Effector memory CD4-positive, alpha-beta T cell (primary cell): Measurements from ENCODE around the gene SAMHD1.
"Not testable (repeated sequence)": the region's sequence is repeated elsewhere in the genome, so short reads cannot be mapped to it uniquely, and the experiment has no call there.

Experiments used
- DNase-seq, 3 donors: peaks; one replicate each; pipeline ENCODE4 v3.0.0-alpha.2; 2020
- H3K27ac ChIP-seq: 2 replicates; pipeline ENCODE4 v1.7.0; 2013; ENCODE audit warnings: mild to moderate bottlenecking, low read length, moderate library complexity; ENCODE audit not compliant: insufficient read depth, poor library complexity, severe bottlenecking
- H3K27me3 ChIP-seq: replicated peaks from 2 replicates; pipeline ENCODE4 v1.7.0; 2013; ENCODE audit warnings: mild to moderate bottlenecking, low read length; ENCODE audit not compliant: insufficient read depth, control insufficient read depth, poor library complexity, severe bottlenecking
- H3K36me3 ChIP-seq: 2 replicates; pipeline ENCODE4 v1.7.0; 2013; ENCODE audit warnings: mild to moderate bottlenecking, low read length, moderate library complexity; ENCODE audit not compliant: control insufficient read depth, insufficient read depth
- H3K4me1 ChIP-seq: 2 replicates; pipeline ENCODE4 v1.7.0; 2013; ENCODE audit warnings: low read length, mild to moderate bottlenecking; ENCODE audit not compliant: control insufficient read depth, insufficient read depth, poor library complexity, severe bottlenecking
- H3K4me3 ChIP-seq: 2 replicates; pipeline ENCODE4 v1.7.0; 2013; ENCODE audit warnings: low read length, low read depth, mild to moderate bottlenecking; ENCODE audit not compliant: insufficient read depth, poor library complexity, severe bottlenecking
- H3K9me3 ChIP-seq: 2 replicates; pipeline ENCODE4 v1.7.0; 2013; ENCODE audit warnings: mild to moderate bottlenecking, low read length, moderate library complexity; ENCODE audit not compliant: control insufficient read depth

The SAMHD1 gene

DNA sequence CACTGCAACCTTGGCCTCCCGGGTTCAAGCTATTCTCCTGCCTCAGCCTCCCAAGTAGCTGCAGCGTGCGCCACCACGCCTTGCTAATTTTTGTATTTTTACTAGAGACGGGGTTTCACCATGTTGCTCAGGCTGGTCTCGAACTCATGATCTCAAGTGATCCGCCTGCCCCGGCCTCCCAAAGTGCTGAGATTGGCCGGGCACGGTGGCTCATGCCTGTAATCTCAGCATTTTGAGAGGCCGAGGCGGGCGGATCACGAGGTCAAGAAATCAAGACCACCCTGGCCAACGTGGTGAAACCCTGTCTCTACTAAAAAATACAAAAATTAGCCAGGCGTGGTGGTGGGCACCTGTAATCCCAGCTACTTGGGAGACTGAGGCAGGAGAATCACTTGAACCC lies 17.9 kb downstream of the SAMHD1 start:
- peaks cover 54% of the 10 kb centered on the region for H3K4me1 ChIP-seq
- H3K9me3 ChIP-seq, H3K27ac ChIP-seq, H3K4me3 ChIP-seq, DNase-seq, H3K27me3 ChIP-seq: not testable (repeated sequence)
- peaks cover 69% of the 10 kb centered on the region for H3K36me3 ChIP-seq

DNA sequence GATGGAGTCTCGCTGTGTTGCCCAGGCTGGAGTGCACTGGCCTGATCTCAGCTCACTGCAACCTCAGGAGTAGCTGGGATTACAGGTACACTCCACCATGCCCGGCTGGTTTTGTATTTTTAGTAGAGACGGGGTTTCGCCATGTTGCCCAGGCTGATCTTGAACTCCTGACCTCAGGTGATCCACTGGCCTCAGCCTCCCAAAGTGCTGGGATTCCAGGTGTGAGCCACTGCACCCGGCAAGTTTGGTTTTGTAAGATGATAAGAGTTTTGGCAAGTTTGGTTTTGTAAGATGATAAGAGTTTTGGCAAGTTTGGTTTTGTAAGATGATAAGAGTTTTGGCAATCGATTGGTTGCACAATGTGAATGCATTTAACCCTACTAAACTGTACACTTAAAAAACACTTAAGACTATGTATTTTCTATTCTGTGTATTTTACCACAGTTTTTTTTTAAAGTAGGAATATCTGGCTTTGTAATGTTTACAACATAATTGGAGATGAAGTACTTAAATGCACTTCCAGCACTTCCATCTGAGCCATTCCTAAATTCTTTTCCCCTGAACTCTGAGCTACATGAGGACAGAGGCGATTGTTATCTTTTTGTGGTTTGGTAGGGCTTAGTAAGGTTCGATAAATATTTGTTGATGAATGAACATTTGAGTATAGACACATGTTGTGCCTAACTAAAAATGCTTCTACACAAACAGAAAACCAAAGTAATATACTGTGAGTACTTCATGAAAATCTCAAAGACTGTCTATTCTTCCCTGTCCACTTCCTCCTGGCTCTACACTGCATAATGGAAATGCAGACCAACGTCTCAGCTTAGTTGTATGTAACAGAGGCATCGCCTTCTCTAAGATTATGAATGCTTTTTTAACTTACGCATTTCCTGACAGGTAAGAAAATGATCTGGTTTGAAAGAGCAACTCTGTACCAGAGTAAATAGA lies 18.8 kb downstream of the SAMHD1 start:
- H3K4me1 ChIP-seq: peaks cover 51% of the 10 kb centered on the region
- DNase-seq: no peak

DNA sequence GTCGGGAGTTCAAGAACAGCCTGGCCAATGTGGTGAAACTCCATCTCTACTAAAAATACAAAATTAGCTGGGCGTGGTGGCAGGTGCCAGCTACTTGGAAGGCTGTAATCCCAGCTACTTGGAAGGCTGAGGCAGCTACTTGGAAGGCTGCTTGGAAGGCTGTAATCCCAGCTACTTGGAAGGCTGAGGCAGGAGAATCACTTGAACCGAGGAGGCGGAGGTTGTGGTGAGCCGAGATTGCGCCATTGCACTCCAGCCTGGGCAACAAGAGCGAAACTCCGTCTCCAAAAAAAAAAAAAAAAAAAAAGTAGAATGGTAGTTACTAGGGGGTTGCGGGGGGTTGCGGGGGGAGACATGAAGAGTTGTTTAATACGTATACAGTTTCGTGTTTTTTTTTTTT lies 19.4 kb downstream of the SAMHD1 start:
- DNase-seq: not testable (repeated sequence)
- Histone ChIP-seq H3K27ac (peak overlapping the region; percentile 49), H3K4me1 (peaks cover 45% of the 10 kb centered on the region)

More for the DNA sequence above, 18.8 kb downstream of the SAMHD1 start:
- H3K9me3 ChIP-seq: no peaks in the 10 kb centered on the region
- H3K36me3 ChIP-seq: peaks cover 71% of the 10 kb centered on the region
- H3K4me3 ChIP-seq: no peak overlapping the region
- H3K27ac ChIP-seq: no peak overlapping the region
- H3K27me3 ChIP-seq: no peaks in the 10 kb centered on the region

DNA sequence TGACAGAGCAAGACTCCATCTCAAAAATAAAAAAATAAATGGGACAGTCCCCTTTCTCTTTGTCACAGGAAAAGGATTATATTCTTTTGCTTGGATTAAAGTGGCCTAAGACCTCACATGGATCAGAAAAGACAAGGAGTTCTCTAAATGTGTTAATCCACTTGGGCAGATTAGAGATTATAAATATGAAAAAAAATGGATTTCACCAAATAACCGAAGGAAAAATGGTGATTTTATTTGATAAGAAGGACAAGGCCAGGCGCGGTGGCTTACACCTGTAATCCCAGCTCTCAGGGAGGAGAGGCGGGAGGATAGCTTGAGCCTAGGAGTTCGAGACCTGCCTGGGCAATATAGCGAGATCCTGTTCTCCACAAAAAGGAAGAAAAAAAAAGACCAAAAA lies 21.8 kb downstream of the SAMHD1 start:
- no peak for DNase-seq
- peak overlapping the region; percentile 49 for H3K27ac ChIP-seq
- H3K36me3 ChIP-seq: peaks cover 73% of the 10 kb centered on the region
- H3K4me1 ChIP-seq: peaks cover 34% of the 10 kb centered on the region
- no peak overlapping the region for H3K4me3 ChIP-seq
- no peaks in the 10 kb centered on the region for H3K9me3 ChIP-seq
- H3K27me3 ChIP-seq: no peaks in the 10 kb centered on the region

More for the DNA sequence above, 19.4 kb downstream of the SAMHD1 start:
- H3K36me3 ChIP-seq: peaks cover 72% of the 10 kb centered on the region
- H3K4me3 ChIP-seq, H3K9me3 ChIP-seq, H3K27me3 ChIP-seq: not testable (repeated sequence)

DNA sequence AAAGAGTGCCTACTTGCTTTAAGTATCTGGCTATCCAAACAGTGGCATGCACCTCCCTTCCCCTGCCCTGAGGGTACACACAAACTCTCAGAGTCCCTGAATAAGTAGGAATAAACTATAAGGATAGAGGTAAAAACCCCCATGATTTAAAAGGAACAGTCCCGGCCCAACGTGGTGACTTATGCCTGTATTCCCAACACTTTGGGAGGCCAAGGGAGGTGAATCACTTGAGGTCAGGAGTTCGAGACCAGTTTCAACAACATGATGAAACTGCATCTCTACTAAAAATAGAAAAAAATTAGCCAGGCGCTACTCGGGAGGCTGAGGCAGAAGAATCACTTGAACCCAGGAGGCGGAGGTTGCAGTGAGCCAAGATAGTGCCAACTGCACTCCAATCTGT lies 22.2 kb downstream of the SAMHD1 start:
- Histone ChIP-seq H3K4me3 (no peak overlapping the region), H3K27me3 (no peaks in the 10 kb centered on the region), H3K4me1 (peaks cover 34% of the 10 kb centered on the region), H3K36me3 (peaks cover 73% of the 10 kb centered on the region), H3K27ac (peak overlapping the region; percentile 28), H3K9me3 (no peaks in the 10 kb centered on the region)
- no peak for DNase-seq

DNA sequence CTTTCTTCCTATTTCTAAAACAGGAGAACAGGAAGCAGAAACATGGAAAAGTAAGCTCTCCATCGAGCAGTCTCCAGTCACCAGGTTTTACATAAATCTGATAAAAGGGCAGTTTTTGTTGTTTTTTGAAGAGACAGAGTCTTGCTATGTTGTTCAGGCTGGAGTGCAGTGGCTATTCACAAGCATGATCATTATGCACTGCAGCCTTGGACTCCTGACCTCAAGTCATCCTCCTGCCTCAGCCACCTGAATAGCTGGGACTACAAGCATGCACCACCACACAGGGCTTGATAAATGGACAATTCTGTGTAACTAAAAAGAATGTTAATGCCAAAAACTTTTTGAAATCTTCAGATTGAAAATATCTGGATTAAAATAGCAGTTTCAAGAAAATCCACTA lies 23.8 kb downstream of the SAMHD1 start:
- no peaks in the 10 kb centered on the region for H3K9me3 ChIP-seq
- no peaks in the 10 kb centered on the region for H3K27me3 ChIP-seq
- H3K27ac ChIP-seq: no peak overlapping the region
- no peak for DNase-seq
- H3K36me3 ChIP-seq: peaks cover 72% of the 10 kb centered on the region
- H3K4me1 ChIP-seq: peaks cover 25% of the 10 kb centered on the region
- H3K4me3 ChIP-seq: no peak overlapping the region

DNA sequence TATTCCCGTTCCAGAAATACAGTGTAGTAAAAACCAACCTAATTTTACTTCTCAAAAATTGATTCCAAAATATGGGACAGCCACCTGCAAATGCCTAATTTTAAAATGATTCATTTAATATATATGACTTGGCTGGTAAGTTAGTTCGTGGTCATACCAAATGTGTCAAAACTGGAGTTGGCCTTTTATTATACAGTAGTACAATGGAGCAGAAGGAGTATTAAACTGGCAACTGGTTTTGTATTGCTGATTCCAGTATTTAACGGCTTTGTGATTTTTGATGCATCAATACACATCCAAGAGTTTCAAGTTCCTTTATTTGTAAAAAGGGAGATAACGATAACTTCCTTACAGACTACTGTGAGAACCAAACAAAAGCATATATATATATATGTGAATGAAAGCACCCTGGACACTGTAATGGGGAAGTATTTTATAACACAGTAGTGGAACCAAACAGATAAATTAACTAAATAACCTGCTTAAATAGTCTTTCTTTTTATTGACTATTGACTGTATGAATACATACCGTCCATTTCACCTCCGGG lies 24.8 kb downstream of the SAMHD1 start:
- H3K9me3 ChIP-seq: no peaks in the 10 kb centered on the region
- peaks cover 20% of the 10 kb centered on the region for H3K4me1 ChIP-seq
- DNase-seq: no peak
- H3K27ac ChIP-seq: no peak overlapping the region
- H3K36me3 ChIP-seq: peaks cover 70% of the 10 kb centered on the region
- no peaks in the 10 kb centered on the region for H3K27me3 ChIP-seq
- no peak overlapping the region for H3K4me3 ChIP-seq

DNA sequence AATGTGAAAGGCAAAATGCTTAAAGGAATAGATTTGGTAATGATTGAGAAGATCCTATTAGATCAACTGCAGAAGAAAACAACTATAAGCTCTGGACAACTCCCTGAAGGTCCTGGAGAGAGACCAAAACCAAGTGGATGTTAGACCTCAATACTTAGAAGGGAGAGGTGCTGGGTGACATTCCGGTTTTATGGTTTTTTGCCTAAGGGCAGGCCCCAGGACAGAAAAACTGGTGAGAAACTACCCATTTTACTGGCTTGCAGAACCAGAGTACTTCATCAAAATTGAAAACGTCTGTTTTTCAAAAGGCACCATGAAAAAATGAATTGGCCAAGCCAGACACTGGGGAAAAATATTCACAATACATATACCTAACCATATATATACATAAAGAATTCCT lies 26.3 kb downstream of the SAMHD1 start:
- no peaks in the 10 kb centered on the region for H3K9me3 ChIP-seq
- no peak for DNase-seq
- peaks cover 6% of the 10 kb centered on the region for H3K4me1 ChIP-seq
- H3K4me3 ChIP-seq: no peak overlapping the region
- peaks cover 81% of the 10 kb centered on the region for H3K36me3 ChIP-seq
- peak overlapping the region; percentile 45 for H3K27ac ChIP-seq
- no peaks in the 10 kb centered on the region for H3K27me3 ChIP-seq

DNA sequence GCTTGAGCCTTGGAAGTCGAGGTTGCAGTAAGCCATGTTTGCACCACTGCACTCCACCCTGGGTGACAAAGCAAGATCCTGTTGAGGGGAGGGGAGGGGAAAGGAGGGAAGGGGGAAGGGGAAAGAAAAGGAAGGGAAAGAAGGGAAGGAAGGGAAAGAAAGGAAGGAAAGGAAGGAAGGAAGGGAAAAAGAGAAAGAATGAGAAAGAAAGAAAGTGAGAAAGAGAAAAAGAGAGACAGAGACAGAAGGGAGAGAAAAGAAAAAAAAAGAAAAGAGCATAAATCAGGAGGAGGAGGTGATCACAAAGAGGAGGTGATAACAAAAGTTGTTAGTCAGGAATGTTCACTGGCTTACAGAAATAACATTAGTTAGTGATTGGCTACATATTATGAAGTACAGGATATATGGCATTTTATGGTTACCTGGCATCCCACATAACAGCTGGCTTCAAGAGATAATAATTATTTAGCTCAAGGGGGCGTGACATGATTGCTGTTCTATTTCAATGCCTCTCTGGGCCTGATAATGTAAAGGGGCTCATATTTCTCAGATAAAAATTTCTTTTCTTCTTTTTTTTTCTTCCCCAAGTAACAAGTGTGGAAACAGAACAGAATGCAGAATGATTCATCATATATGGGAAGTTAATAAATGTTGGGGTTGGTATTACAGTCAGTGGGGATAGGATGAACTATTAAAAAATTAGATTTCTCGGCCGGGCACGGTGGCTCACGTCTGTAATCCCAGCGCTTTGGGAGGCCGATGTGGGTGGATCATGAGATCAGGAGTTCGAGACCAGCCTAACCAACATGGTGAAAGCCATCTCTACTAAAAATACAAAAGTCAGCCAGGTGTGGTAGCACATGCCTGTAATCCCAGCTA lies 27.1 kb downstream of the SAMHD1 start:
- Histone ChIP-seq H3K36me3 (peaks cover 81% of the 10 kb centered on the region), H3K4me1 (peaks cover 5% of the 10 kb centered on the region), H3K27ac (no peak overlapping the region), H3K9me3 (no peaks in the 10 kb centered on the region), H3K4me3 (no peak overlapping the region), H3K27me3 (no peaks in the 10 kb centered on the region)
- DNase-seq: no peak
